Measurements from ENCODE around the gene TFE3.
A peak's percentile ranks its signal among the peaks of the same experiment; 100 is the strongest.

TFE3 gene

DNA sequence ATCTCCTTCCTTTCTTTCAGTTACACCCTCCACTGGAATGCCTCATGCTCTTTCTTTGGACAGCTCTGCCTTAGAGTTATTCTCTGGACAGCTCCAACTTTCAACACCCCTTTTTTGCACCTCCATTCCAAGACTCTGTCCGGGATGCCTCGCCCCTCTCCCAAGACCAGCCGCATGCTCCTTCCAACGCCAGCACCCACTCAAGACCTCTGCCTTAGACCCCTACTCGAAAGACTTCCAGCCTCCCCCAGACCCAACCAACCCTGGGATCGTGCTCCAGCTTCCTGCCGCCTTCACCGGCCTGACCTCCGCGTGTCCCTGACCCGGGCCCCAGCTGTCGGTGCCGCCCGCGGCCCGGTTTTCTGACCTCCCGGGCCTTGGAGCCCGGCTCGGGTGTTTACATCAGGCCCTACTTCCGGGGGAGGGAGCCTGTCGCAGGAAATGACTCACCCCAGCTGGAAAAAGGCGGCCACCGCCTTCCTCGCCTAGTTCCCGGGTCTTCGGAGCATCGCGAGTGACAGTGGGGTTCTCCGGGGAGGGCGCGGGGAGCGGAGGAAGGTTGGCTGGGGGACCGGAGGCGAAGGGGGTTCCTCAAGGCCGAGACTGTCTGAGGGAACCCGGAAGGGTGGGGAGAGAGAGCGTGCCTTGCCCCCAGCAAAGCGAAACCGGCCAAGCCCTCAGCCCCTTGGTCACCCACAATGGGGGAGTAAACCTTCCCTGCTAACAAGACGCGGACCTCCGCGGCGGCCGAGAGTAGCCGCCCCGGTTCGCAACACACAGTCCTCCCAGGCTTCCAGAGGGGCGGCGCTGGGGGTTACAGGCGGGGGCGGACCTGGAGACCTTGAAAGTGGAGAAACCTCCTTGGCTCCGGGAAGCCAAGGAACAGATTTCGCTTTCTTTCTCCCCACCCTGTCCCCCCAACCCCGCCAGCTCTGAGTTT, 36.6 kb upstream of the TFE3 start, which contains the start of gene WDR45:
TSS of gene WDR45 (minus strand) at position 399 of the 940 bp plus-strand sequence. CDS start 1,792 bp downstream, outside the sequence.
- Histone ChIP-seq H3K9me2 (replicated peaks; ENCODE audit: insufficient read depth, low read length) (no peaks in the 10 kb centered on the region), H3K27ac (ENCODE audit: low read length) (peak within 1 kb of the TSS; percentile 66; the same call in 1 of the 2 replicates), H3K9ac (ENCODE audit: low read length) (peak within 1 kb of the TSS; percentile 91), H2AFZ (ENCODE audit: low read length) (peak within 1 kb of the TSS; percentile 53), H4K20me1 (ENCODE audit: insufficient read depth, low read length) (no peaks in the 10 kb centered on the region), H3K4me2 (ENCODE audit: low read depth, low read length) (peak within 1 kb of the TSS; percentile 68), H3K4me3 (ENCODE audit: low read length) (peak within 1 kb of the TSS; percentile 79), H3K9me3 (replicated peaks; ENCODE audit: insufficient read depth, low read length) (no peaks in the 10 kb centered on the region), H3K79me2 (ENCODE audit: low read length) (0 out of 2 replicates have a peak, but pooled peaks cover 2% of the 10 kb centered on the region), H3K36me3 (replicated peaks; ENCODE audit: insufficient read depth, low read length) (no peaks in the 10 kb centered on the region), H3F3A (ENCODE audit: insufficient read depth, low read length) (no peaks in the 10 kb centered on the region), H3K27me3 (replicated peaks; ENCODE audit: insufficient read depth, low read length) (no peaks in the 10 kb centered on the region), H3K4me1 (ENCODE audit: low read length) (no peaks in the 10 kb centered on the region)
- DNase-seq, result peak; percentile 53
- TF ChIP-seq EZH2phosphoT487 (IDR thresholded peaks at IDR 0.05; ENCODE audit: low read length), result no peak

DNA sequence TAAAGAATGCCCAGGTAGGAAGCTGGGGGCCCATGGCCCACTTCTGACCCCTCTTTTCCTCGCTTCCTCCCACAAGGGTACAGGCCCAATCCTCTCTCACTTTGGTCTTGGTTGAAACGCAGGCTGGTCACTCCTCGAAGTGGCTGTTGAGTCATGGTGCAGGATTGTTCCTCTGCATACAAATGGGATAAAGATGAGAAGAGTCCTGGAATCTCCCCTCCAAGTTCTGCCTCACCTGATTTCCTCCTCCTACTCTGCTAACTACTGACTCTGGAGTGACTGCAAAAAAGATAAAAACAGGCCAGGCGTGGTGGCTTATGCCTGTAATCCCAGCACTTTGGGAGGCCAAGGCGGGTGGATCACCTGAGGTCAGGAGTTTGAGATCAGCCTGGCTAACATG, 34.8 kb upstream of the TFE3 start:
- H3K36me3 ChIP-seq (replicated peaks; ENCODE audit: insufficient read depth, low read length), result no peaks in the 10 kb centered on the region
- H3K4me1 ChIP-seq (ENCODE audit: low read length), result no peaks in the 10 kb centered on the region
- no peak overlapping the region for H3K9ac ChIP-seq (ENCODE audit: low read length)
- no peaks in the 10 kb centered on the region for H3F3A ChIP-seq (ENCODE audit: insufficient read depth, low read length)
- no peaks in the 10 kb centered on the region for H4K20me1 ChIP-seq (ENCODE audit: insufficient read depth, low read length)
- no peaks in the 10 kb centered on the region for H3K9me2 ChIP-seq (replicated peaks; ENCODE audit: insufficient read depth, low read length)
- H3K79me2 ChIP-seq (ENCODE audit: low read length), result 0 out of 2 replicates have a peak, but pooled peaks cover 2% of the 10 kb centered on the region
- no peak overlapping the region for H3K4me3 ChIP-seq (ENCODE audit: low read length)
- no peak overlapping the region for H3K27ac ChIP-seq (ENCODE audit: low read length)
- no peak for TF ChIP-seq EZH2phosphoT487 (IDR thresholded peaks at IDR 0.05; ENCODE audit: low read length)
- TF ChIP-seq EZH2 (optimal IDR thresholded peaks at IDR 0.05; ENCODE audit: low read depth, low read length), result no peak
- no peak for TF ChIP-seq CTCF (IDR thresholded peaks at IDR 0.05; ENCODE audit: low read length)
- no peak overlapping the region for H2AFZ ChIP-seq (ENCODE audit: low read length)
- no peaks in the 10 kb centered on the region for H3K27me3 ChIP-seq (replicated peaks; ENCODE audit: insufficient read depth, low read length)
- H3K4me2 ChIP-seq (ENCODE audit: low read depth, low read length), result no peak overlapping the region
- no peaks in the 10 kb centered on the region for H3K9me3 ChIP-seq (replicated peaks; ENCODE audit: insufficient read depth, low read length)
- no peak for DNase-seq

GRCh38 chrX:49075347-49075746, 32.2 kb upstream of the TFE3 start:
- H3K9me2 ChIP-seq (replicated peaks; ENCODE audit: insufficient read depth, low read length), result no peaks in the 10 kb centered on the region
- no peak overlapping the region for H3K4me3 ChIP-seq (ENCODE audit: low read length)
- no peaks in the 10 kb centered on the region for H3K36me3 ChIP-seq (replicated peaks; ENCODE audit: insufficient read depth, low read length)
- no peak overlapping the region for H3K4me2 ChIP-seq (ENCODE audit: low read depth, low read length)
- H4K20me1 ChIP-seq (ENCODE audit: insufficient read depth, low read length), result no peaks in the 10 kb centered on the region
- H2AFZ ChIP-seq (ENCODE audit: low read length), result no peak overlapping the region
- no peak for TF ChIP-seq EZH2 (optimal IDR thresholded peaks at IDR 0.05; ENCODE audit: low read depth, low read length)
- TF ChIP-seq CTCF (IDR thresholded peaks at IDR 0.05; ENCODE audit: low read length), result no peak
- no peak for TF ChIP-seq EZH2phosphoT487 (IDR thresholded peaks at IDR 0.05; ENCODE audit: low read length)
- H3K79me2 ChIP-seq (ENCODE audit: low read length), result 0 out of 2 replicates have a peak, but pooled peaks cover 2% of the 10 kb centered on the region
- no peaks in the 10 kb centered on the region for H3K9me3 ChIP-seq (replicated peaks; ENCODE audit: insufficient read depth, low read length)
- no peak for DNase-seq
- H3K27ac ChIP-seq (ENCODE audit: low read length), result no peak overlapping the region
- H3F3A ChIP-seq (ENCODE audit: insufficient read depth, low read length), result no peaks in the 10 kb centered on the region
- no peak overlapping the region for H3K9ac ChIP-seq (ENCODE audit: low read length)
- H3K4me1 ChIP-seq (ENCODE audit: low read length), result no peaks in the 10 kb centered on the region
- no peaks in the 10 kb centered on the region for H3K27me3 ChIP-seq (replicated peaks; ENCODE audit: insufficient read depth, low read length)
